Progenitor cell of endocrine pancreas (in vitro differentiated cells): Measurements from ENCODE around the gene CDC42BPA. TPM values are rescaled to one million over a fixed set of nuclear protein-coding genes. Genes with fewer than 3 reads are reported as not detected.
"Not testable (repeated sequence)": the region's sequence is repeated elsewhere in the genome, so short reads cannot be mapped to it uniquely, and the experiment has no call there.

ENCODE experiments used
- DNase-seq: peaks from one replicate; pipeline ENCODE4 v3.0.0; 2021; ENCODE audit warnings: low spot score; ENCODE audit not compliant: unreplicated experiment
- H3K27ac Mint-ChIP-seq: 2 replicates; pipeline ENCODE4 v1.8.0; 2021; ENCODE audit warnings: mild to moderate bottlenecking, moderate library complexity, mixed read lengths
- H3K27me3 Mint-ChIP-seq: 2 replicates; pipeline ENCODE4 v1.8.0; 2021; ENCODE audit warnings: mixed read lengths
- H3K36me3 Mint-ChIP-seq: 2 replicates; pipeline ENCODE4 v1.8.0; 2022; ENCODE audit warnings: mixed read lengths; ENCODE audit not compliant: insufficient read depth
- H3K4me1 Mint-ChIP-seq: 2 replicates; pipeline ENCODE4 v1.8.0; 2021; ENCODE audit warnings: low read depth, mixed read lengths
- H3K4me3 Mint-ChIP-seq: 2 replicates; pipeline ENCODE4 v1.8.0; 2021; ENCODE audit warnings: low read depth, mild to moderate bottlenecking, moderate library complexity, mixed read lengths
- H3K9me3 Mint-ChIP-seq: 2 replicates; pipeline ENCODE4 v1.8.0; 2021; ENCODE audit warnings: low read depth, mixed read lengths
- CTCF ChIP-seq: fragments of 200-600 bp; sonication (generic); IDR thresholded peaks from one replicate; pipeline ENCODE4 v1.5.0; 2021; ENCODE audit warnings: antibody characterized with exemption, mild to moderate bottlenecking; ENCODE audit not compliant: unreplicated experiment
- total RNA-seq: library from RNA; stranded (reverse); gene quantifications from 2 replicates; pipeline ENCODE4 v1.2.1, GENCODE V29; 2021

The CDC42BPA gene
- total RNA-seq, 1 donor from 2014 or later: 32.7 TPM

- Mint-ChIP-seq H3K27ac (no peak overlapping the region), H3K9me3 (peaks cover 19% of the 10 kb centered on the region), H3K4me3 (no peak overlapping the region), H3K4me1 (no peaks in the 10 kb centered on the region), H3K27me3 (no peaks in the 10 kb centered on the region), H3K36me3 (peaks cover 18% of the 10 kb centered on the region)
- TF ChIP-seq CTCF: no peak
- no peak for DNase-seq
Observed at GRCh38 chr1:227281371-227281770, 36.9 kb downstream of the CDC42BPA start.

GRCh38 chr1:227280836-227281235, 37.5 kb downstream of the CDC42BPA start:
- DNase-seq: no peak
- no peak overlapping the region for H3K4me3 Mint-ChIP-seq
- TF ChIP-seq CTCF: no peak
- H3K9me3 Mint-ChIP-seq: peaks cover 14% of the 10 kb centered on the region
- H3K4me1 Mint-ChIP-seq: no peaks in the 10 kb centered on the region
- H3K27me3 Mint-ChIP-seq: no peaks in the 10 kb centered on the region
- H3K27ac Mint-ChIP-seq: no peak overlapping the region
- H3K36me3 Mint-ChIP-seq: peaks cover 13% of the 10 kb centered on the region

GRCh38 chr1:227276156-227276693, 42.1 kb downstream of the CDC42BPA start:
- not testable (repeated sequence) for H3K4me3 Mint-ChIP-seq, H3K9me3 Mint-ChIP-seq, H3K36me3 Mint-ChIP-seq, H3K4me1 Mint-ChIP-seq, DNase-seq, H3K27ac Mint-ChIP-seq, H3K27me3 Mint-ChIP-seq

GRCh38 chr1:227273557-227273956, 44.7 kb downstream of the CDC42BPA start:
- DNase-seq: no peak
- Mint-ChIP-seq H3K9me3 (peaks cover 10% of the 10 kb centered on the region), H3K27me3 (no peaks in the 10 kb centered on the region), H3K36me3 (peaks cover 9% of the 10 kb centered on the region), H3K4me3 (no peak overlapping the region), H3K4me1 (no peaks in the 10 kb centered on the region), H3K27ac (no peak overlapping the region)
- no peak for TF ChIP-seq CTCF

- Mint-ChIP-seq H3K27ac (no peak overlapping the region), H3K36me3 (peaks cover 9% of the 10 kb centered on the region), H3K4me1 (no peaks in the 10 kb centered on the region), H3K4me3 (no peak overlapping the region), H3K27me3 (no peaks in the 10 kb centered on the region), H3K9me3 (peaks cover 9% of the 10 kb centered on the region)
- TF ChIP-seq CTCF: no peak
- no peak for DNase-seq
Observed at GRCh38 chr1:227272428-227272827, 45.9 kb downstream of the CDC42BPA start.

- Mint-ChIP-seq H3K4me3 (no peak overlapping the region), H3K36me3 (peaks cover 8% of the 10 kb centered on the region), H3K9me3 (peaks cover 7% of the 10 kb centered on the region), H3K4me1 (no peaks in the 10 kb centered on the region), H3K27me3 (no peaks in the 10 kb centered on the region), H3K27ac (no peak overlapping the region)
- DNase-seq: no peak
- no peak for TF ChIP-seq CTCF
Observed at GRCh38 chr1:227270554-227270953, 47.7 kb downstream of the CDC42BPA start.
